Measurements from ENCODE around the gene EXOC4. TPM values are rescaled to one million over a fixed set of nuclear protein-coding genes. Genes with fewer than 3 reads are reported as not detected.
A peak's percentile ranks its signal among the peaks of the same experiment; 100 is the strongest.
"Not testable (repeated sequence)": the region's sequence is repeated elsewhere in the genome, so short reads cannot be mapped to it uniquely, and the experiment has no call there.

The EXOC4 gene
- total RNA-seq, 1 donor from 2014 or later: 96.9 TPM

DNA sequence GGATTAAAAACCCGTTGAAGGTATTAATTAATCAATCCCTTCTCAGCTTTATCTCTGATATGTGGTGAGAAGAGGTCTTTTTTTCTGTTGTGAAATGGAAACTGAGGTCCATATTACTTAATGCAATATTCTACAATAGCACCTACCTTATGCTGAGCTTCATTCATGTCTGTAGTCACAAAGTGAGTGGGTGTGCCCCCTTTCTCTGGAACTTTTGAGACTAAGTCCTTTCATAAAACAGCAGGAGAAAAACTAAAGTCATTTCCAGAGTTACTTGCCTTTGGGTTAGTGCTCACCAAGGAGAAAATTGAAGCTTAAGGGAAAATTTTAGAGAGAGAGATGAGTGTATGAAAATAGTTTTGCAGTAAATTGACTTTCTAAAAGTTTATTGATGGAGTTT, 61.2 kb downstream of the EXOC4 start:
- DNase-seq (ENCODE audit: low read depth in 2 of 2): no peak

DNA sequence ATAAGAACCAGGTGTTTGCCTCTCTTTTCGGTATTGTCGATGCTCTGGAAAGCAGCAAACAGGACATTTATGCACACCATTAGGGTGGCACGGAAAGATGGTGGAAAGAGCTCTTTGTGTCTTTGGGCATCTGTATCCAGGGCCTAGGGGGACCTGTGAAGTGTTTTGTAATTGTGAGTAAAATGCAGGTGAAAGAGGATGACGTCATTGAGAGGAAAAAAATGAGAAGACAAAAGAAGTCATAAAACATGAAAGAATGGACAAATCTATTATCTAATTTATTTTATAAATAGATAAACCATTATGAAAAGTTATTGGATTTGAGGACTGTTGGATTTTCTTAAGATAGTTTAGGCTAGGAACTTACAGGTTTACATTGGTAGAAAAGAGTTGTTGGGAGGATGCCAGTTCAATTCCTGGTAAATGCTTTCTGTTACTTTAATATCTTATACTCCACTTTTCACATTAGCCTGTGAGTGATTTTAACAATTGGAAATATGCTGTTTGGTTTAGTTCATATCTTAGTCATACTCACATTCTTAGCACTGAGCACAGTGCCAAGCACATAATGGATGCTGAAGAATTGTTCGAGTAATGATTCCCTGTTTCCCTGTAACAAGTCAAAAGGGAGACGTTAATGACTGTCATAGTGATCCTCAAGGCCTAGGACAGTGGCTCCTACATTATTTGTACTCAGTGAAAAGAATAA, 62.6 kb downstream of the EXOC4 start:
- DNase-seq (ENCODE audit: low read depth in 2 of 2): peak in 1 of 2 donors; percentile 37

DNA sequence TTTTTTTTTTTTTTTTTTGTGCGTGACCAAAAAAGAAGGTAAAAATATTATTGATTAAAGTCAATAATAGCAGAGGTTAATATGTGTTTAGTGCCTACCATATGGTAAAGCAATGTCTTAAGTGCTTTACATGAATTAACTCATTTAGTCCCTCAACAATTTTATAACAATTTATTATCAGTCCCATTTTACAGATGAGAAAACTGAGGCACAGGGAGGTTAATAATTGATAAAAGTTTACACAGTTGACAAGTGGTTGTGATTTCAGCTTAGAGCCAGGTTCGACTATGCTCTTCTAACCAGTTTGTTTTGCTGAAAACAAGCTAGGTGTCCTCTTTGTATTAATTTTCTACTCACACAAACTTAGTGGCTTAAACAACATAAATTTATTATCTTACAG, 67.0 kb downstream of the EXOC4 start:
- no peak for DNase-seq (ENCODE audit: low read depth in 2 of 2)

DNA sequence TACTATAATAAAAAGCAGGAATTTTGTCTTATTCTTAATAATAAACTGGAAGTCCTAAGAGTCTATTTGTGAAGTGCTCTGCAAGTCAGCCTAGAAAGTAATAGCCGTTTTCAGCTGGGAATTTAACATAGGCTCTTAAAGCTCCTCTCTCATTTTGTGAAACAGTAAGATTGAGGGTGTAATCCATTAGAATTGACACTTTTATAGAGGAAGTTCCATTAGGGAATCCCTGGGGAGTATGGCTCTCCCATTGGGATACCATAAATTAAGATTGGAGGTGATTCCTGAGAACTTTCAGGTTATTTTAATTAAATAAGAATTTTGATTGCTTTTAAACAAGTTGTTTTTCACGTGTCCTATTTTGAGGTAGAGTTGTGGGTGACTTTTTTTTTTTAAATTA, 68.0 kb downstream of the EXOC4 start:
- no peak for DNase-seq (ENCODE audit: low read depth in 2 of 2)

DNA sequence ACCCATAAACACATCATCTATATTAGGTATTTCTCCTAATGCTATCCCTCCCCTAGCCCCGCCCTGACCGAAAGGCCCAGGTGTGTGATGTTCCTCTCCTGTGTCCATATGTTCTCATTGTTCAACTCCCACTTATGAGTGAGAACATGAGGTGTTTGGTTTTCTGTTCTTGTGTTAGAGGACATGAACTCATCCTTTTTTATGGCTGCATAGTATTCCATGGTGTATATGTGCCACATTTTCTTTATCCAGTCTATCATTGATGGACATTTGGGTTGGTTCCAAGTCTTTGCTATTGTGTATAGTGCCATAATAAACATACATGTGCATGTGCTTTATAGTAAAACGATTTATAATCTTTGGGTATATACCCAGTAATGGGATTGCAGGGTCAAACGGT, 68.5 kb downstream of the EXOC4 start:
- not testable (repeated sequence) for DNase-seq (ENCODE audit: low read depth in 2 of 2)

DNA sequence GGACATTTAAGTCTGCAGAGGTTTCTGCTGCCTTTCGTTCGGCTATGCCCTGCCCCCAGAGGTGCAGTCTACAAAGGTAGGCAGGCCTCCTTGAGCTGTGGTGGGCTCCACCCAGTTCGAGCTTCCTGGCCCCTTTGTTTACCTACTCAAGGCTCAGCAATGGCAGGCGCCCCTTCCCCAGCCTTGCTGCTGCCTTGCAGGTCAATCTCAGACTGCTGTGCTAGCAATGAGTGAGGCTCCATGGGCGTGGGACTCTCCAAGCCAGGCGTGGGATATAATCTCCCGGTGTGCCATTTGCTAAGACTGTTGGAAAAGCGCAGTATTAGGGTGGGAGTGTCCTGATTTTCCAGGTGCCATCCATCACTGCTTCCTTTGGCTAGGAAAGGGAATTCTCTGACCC, 73.9 kb downstream of the EXOC4 start:
- DNase-seq (ENCODE audit: low read depth in 2 of 2): not testable (repeated sequence)

DNA sequence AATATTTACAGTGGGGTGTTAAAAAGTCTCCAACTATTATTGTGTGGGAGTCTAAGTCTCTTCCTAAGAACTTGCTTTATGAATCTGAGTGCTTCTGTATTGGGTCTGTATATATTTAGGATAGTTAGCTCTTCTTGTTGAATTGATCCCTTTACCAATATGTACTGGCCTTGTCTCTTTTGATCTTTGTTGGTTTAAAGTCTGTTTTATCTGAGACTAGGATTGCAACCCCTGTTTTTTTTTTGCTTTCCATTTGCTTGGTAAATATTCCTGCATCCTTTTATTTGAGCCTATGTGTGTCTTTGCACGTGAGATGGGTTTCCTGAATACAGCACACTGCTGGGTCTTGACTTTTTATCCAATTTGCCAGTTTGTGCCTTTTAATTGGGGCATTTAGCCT, 75.1 kb downstream of the EXOC4 start:
- not testable (repeated sequence) for DNase-seq (ENCODE audit: low read depth in 2 of 2)

DNA sequence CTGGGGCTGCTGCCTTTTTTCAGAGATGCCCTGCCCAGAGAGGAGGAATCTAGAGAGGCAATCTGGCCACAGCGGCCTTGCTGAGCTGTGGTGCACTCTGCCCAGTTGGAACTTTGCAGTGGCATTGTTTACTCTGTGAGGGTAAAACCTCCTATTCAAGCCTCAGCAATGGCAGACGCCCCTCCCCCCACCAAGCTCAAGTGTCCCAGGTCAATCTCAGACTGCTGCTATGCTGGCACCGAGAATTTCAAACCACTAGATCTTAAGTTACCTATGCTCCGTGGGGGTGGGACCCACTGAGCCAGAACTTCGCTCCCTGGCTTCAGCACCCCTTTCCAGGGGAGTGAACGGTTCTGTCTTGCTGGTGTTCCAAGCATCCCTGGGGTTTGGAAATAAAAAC, 77.2 kb downstream of the EXOC4 start:
- no peak for DNase-seq (ENCODE audit: low read depth in 2 of 2)

DNA sequence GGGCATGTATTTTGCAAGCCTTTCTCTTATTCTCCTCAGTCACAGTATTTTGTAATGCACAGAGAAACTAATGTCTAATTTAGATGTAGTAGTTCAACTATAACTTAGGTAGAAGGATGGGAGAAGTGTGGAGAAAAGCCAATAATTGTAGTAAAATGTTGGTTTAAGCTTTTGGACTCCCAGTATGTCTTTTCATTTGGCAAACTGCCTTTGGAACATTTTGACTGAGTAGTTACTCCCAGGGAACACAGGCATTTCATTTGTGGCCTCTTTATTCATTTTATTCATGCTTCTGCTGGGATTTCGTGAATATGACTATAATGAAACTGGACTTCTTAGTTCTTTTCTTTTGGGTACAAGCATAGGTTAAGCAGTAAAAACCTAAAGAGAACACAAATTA, 79.0 kb downstream of the EXOC4 start:
- no peak for DNase-seq (ENCODE audit: low read depth in 2 of 2)

DNA sequence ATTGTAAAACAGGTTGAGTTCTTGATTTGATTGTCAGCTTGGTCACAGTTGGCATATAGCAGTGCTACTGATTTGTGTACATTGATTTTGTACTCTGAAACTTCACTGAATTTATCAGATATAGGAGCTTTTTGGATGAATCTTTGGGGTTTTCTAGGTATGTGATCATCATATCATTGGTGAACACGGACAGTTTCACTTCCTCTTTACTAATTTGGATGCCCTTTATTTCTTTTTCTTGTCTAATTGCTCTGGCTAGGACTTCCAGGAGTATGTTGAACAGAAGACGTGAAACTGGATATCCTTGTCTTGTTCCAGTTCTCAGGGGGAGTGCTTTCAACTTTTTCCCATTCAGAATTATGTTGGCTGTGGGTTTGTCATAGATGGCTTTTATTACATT, 86.9 kb downstream of the EXOC4 start:
- no peak for DNase-seq (ENCODE audit: low read depth in 2 of 2)

DNA sequence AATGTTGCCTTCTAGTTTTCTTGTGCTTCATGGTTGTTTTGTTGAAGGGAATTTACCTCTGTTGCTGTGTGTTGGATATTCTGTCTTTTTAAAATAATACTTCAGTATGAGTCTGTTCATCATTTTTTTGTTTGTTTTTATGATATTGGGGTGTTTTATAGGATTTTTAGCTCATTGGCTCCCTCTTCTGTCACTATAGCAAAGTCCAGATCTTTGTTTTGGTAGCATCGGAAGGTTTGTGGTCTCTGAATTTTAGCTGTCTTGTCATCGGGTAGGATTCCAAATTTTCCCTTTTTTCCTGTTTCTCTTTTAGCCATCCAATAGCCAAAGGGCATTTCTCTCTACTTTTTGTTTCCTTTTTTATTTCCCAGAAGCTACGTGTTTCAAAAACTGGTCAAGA, 91.4 kb downstream of the EXOC4 start:
- DNase-seq (ENCODE audit: low read depth in 2 of 2): peak in 1 of 2 donors; percentile 37

DNA sequence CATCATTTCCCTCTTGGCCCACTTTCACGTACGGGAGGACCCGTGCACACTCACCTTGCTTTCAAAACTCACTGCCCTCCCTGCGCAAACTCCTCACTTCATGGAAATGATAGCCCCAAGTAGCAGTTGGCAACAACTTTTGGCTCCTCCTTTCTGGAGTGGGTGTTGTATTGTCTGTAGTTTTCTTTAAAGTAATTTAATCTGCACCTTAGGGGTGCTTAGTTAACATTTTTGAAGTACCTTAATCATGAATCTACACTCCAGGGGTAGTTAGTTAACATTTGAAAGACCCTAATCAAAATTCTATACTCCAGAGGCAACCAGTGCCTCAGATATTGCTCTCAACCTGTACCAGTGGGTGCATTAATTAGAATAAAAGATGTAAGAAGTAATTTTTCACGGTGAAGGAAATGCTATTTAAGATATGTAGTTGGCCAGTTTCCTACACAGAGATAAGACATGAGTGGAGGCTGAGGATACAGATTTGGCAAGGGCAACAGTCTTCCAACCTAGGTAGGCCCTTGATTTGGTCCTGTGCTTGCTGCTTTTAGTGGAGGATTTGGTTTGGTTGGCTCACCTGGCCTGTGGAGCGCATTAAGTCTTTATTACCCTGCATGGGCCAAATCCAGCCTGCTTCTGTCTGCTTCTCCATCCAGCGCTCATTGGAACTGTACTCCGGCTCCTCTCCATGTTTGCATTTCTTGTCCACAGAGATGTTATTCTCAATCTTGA, 93.0 kb downstream of the EXOC4 start:
- DNase-seq (ENCODE audit: low read depth in 2 of 2): no peak

DNA sequence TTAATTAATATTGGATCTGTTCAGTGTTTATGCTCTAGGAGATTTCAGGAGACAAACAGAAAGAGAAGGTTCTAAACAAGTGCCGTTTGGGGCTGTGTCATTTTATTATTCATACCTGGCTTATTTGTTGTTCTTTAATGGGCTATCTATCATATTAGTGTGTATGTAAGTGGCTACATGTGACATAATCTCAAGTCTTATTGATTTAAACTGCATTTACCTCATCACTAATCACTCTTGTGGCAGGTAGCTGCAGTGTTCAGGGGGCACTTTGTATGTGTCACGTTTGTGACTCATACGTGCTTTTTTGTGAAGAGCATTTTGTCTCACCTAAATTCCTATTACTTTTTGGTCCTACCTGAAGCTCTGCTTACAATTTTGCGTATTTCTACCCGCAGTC, 95.4 kb downstream of the EXOC4 start:
- DNase-seq (ENCODE audit: low read depth in 2 of 2): no peak

DNA sequence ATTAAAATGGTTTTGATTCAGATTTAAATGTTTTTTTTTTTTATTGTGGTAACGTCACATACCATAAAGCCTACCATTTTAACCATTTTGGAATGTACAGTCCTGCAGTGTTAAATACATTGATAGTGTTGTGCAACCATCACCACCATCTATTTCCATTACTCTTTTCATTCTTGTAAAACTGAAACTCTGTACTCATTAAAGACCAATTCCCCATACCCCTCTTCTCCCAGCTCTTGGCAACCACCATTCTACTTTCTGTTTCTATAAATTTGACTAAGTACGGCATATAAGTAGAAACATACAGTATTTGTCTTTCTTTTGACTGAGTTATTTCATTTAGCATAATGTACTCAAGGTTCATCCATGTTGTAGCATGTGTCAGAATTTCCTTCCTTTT, 96.2 kb downstream of the EXOC4 start:
- no peak for DNase-seq (ENCODE audit: low read depth in 2 of 2)

DNA sequence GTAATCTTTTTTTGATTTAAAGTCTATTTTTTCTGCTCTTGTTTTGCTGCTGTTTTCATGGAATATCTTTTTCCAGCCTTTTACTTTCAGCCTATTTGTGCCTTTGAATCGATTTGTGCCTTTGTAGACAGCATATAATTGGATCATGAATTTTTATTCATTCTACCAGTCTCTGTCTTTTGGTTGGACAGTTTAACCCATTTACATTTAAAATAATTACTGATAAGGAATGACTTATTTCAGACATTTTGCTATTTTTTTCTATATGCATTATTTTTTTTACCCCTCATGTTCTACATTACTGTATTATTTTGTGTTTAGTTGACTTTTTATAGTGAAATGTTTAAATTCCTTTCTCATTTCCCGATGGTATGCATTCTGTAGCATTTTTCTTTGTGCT, 99.6 kb downstream of the EXOC4 start:
- DNase-seq (ENCODE audit: low read depth in 2 of 2): no peak

DNA sequence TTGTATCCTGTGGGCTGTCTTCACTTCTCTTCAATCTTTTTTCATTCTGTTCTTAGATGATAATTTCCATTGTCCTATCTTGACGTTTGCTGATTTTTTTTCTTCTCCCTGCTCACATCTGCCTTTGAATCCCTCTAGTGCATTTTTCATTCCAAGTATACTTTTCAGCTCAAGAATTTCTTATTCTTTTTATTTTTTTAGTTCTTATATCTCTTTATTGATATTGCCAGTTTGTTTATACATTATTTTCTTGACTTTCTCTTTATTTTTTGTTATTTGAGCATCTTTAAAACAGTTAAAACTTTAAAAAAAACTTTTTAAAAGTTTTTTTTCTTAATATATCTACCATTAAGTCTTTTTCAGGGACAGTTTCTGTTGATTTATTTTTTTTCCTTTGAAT, 100.9 kb downstream of the EXOC4 start:
- no peak for DNase-seq (ENCODE audit: low read depth in 2 of 2)

DNA sequence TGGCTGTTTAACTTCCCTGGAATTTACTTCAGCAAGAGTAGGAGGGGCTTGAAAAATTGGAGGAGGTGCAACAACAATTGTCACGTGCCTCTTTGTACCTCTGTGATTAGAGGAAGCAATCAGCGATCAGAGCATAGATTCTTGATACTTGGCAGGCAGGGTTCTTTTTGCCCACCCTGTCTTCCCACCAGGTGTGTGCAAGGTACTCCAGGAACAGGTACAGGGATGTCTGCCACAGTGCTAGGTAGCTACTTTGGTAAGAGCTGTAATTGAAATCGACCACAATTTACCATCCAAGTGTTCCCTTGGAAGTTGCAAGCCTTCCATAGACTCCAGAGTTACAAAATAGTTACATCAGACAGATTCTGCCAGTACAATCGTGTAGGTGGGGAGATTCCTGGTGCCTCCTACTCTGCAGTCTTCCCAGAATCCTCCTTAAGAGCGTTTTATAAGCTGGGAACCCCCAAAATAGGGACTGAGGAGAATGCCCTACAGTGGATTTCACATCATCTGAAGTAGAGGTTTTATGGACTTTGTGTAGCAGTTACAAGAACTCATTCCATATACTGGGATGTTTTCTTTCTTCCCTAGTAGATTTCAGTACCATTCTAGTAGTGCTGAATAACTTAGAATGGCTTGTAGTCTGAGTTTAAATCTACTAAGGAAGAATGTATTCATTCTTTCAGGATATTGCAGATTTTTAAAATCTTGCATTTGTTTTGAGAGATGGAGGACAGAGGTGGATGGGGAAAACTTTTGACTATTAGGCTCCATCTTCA, 101.9 kb downstream of the EXOC4 start:
- DNase-seq (ENCODE audit: low read depth in 2 of 2): no peak

DNA sequence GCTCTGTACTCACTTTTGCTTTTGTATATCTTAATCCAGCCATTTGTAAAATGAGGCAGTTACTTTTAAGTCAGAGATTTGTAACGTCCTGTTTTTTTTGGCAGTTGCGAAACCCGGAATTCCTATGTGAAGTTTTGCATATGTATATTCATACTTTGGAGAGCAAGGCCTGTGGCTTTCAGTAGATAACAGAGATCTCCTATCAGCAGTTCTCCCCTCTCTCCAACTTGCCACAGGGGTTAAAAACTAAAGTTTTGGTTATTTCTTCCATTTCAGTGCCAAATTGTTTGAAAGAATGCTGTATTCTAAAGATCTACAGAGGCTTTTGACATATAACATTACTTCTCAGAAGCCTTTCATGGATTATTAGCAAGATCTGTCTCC, 102.4 kb downstream of the EXOC4 start:
- DNase-seq (ENCODE audit: low read depth in 2 of 2): peak; percentile 20 to 68

DNA sequence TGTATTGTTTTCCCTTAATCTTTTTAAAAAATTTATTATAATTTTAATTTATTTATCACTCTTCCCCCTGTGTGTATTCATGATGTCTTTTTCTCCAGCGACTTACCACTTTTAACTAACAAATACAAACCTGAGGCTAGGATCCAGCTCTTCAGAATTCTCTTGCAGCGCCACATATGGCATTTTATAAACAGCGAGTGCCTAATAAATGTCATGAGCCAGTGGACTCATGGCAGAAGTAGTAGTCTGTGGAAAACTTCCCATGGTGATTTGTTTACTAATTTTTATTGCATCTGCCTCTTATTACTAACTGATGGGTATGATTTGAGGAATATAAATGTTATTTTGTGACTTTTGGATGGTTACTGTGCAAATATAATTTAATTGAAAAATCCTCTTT, 102.9 kb downstream of the EXOC4 start:
- DNase-seq (ENCODE audit: low read depth in 2 of 2): no peak

DNA sequence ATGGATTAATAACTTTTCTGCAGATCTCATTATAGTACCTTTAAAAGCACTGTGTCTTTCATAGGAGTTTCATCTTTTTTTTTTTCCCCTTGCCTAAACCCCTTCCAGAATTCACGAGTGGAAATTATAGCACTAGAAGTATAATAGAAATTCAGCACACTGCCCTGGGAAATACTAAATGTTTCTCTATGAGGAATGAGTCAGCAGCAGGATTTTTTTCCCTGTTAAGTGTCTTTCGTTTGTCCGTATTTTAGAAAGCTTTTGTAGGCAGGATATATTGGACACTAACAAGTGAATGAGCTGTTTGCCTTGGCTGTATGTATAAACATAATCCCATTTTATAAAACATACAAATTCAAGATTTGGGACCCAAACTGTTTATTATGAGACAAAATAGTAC, 105.8 kb downstream of the EXOC4 start:
- peak in 1 of 2 donors; percentile 35 for DNase-seq (ENCODE audit: low read depth in 2 of 2)

DNA sequence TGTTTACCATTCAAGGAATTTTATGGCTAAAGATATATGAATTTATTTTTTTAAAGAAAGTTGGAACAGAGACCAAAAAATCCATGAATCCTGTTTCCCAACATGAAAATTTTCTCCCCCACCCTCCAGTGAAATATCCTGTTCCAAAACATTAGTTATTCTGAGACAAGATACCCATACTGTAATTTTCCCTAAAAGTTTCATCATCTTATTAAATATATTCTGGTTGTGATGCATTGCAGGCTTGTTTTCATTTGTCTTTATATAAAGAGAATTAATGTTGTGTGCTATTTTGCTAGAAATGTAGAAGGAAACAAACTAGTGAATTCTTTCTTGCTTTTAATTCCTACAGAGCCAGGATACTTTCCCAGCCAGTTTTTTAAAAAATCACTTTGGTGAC, 106.6 kb downstream of the EXOC4 start:
- DNase-seq (ENCODE audit: low read depth in 2 of 2): no peak

DNA sequence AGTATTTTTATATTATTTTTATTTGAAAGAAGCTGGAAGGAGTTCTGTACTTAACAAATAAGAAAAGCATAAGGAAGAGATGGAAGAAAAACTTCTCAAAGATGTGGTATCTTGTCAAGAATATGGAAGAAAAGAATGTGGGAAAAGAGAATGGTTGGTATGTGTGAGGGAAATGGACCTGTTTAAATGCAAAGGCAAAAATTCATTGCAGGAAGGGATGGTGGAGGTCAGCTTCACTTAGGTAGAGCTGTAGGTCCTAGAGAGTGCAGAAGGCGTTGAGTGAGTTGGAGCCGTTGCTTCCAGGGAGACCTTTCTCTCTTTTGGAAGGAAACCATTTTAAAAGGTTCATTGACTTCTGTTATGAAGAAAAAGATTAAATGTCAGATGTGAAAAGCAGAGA, 107.3 kb downstream of the EXOC4 start:
- DNase-seq (ENCODE audit: low read depth in 2 of 2): no peak

DNA sequence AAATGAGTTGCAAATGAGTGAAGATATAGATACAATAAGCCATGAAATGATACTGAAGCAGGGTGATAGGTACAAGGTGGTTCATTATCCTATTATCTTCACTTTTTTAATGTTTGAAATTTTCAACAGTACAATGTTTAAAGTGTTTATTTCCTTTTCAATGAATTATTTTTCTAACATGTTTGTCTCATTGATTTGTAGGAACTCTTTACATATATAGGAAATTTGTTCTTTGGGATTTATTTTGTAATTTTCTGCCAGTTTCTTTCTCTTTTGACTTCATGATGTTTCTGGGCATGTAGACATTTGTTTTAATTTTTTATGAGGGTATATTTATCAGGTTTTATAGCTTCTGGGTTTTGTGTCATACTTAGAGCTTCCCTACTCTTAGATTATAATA, 108.9 kb downstream of the EXOC4 start:
- no peak for DNase-seq (ENCODE audit: low read depth in 2 of 2)
